Measurements from ENCODE around the gene NDFIP1.

The NDFIP1 gene

DNA sequence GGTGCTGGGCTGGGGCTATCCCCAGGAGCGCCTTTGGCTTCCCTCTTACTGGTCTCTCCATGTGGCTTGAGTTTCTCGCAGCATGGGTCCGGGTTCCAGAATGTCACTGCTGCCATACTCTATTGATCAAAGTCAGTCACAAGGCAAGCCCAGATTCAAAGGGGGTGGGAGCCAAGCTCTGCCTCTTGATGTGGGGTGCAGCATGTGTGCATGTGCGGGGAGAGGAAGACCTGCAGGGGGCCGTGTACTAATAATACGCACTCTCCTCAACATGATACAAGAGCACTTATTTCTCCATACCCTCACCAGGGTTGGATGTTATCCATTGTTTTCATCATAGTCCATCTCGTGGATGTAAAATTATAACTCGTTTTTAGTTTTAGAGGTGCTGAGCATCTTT lies 81.2 kb downstream of the NDFIP1 start:
- no peak for DNase-seq (ENCODE audit: low read depth in 2 of 2)

DNA sequence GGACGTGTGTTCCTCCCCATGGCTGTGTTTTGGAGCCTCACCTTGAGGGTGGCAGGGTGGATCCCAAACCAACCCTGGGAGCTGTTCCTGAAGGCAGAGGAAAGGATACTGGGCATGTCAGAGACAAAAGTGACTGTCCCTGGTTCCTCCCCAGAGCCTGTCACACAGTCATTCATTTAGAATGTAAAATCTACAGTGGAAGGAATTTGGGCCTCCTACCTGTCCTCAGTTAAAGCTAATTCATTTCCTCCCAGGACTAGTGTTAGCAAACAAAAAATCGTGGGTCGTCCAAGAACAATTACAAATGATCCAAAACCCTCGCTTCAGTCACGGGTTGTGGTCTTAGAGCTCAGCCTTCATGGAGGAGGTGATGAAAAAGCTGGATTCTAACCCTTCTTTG lies 83.2 kb downstream of the NDFIP1 start:
- DNase-seq (ENCODE audit: low read depth in 2 of 2) = no peak

DNA sequence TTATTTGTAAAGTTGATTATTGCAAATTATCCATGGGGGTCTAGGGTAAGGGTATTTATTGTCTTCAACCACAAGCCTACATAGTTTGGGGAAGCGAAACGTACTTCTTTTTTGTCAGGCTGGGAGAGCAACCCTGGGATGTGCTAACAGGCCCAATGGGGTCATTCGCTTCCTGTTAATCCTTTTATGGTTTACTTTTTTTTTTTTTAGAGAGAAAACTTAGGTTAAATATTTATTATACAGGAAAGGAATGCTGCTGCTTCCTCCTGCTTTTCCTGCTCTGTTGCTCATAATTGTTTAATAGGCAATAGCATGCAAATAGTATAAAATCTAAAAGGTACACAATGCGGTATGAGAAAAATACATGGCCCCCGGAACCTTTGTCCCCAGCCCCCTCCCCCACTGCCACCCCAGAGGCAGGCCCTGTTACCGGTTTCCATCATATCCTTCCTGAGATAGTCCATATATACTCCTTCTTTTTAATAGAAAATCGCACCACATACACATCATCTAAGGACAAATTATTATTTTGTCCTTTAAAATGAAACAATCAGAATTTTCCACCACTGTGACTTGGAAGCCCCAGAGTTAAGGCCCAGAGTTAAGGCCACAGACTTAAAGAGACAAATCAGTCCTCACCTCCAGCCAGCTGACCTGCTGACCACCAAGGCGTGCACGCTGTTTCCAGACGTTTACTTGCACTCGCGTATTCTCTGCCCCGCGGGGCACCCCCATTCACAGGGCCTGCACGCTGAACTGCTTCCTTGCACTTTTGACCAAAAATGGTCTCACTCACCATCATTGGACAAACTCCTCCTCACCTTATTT lies 83.9 kb downstream of the NDFIP1 start:
- no peak for DNase-seq (ENCODE audit: low read depth in 2 of 2)

DNA sequence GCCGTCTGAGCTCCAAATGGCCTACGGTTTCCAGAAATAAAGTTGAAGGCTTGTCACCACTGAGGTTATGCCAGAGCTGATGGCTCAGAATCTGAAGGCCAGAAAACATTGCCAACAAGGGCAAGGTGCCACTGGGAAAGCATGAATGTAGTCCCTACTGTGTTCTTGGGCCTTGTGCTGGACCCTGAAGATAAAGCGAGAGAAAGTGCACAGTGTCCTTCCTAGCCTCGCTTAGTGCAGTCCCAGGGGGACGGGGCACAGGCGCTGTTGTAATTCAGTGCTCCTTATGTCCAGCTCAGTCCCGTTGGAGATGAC lies 84.5 kb downstream of the NDFIP1 start:
- DNase-seq (ENCODE audit: low read depth in 2 of 2) = no peak

DNA sequence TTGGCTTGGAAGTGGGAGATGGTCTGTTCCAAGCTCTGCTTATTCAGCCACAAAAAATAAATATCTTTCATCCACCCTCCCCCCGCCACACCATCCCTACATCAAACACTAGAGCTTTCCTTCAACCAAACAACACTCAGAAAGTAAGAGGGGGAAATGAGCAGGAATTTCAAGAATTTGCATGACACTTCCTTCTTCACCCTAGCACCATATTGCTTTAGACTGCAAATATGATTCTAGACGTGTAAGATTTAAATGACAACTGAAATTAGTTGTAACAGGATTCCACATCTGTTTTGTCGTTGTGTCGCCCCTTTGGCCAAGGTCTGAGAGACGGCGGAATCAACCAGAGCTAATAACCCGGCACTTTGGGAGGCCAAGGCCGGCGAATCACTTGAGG lies 88.5 kb downstream of the NDFIP1 start:
- no peak for DNase-seq (ENCODE audit: low read depth in 2 of 2)

DNA sequence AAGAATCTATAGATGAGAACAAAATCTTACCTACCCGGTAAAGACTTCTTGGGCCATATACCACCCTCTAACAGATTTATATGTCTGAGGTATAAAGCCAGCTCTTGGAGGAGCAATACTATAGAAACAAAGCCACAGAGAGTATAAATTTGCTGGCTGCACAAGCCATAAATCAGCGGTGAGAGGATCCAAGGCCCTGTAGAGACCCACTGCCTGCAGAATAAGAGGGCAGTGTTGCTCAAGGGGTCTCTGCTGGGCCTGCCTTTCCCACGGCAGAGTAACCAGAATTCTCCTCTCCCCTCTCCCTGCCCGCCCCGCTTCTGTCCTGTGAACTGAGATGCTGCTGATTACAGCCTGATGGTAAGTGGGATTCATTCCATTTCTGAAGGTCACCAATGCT lies 89.2 kb downstream of the NDFIP1 start:
- no peak for DNase-seq (ENCODE audit: low read depth in 2 of 2)

DNA sequence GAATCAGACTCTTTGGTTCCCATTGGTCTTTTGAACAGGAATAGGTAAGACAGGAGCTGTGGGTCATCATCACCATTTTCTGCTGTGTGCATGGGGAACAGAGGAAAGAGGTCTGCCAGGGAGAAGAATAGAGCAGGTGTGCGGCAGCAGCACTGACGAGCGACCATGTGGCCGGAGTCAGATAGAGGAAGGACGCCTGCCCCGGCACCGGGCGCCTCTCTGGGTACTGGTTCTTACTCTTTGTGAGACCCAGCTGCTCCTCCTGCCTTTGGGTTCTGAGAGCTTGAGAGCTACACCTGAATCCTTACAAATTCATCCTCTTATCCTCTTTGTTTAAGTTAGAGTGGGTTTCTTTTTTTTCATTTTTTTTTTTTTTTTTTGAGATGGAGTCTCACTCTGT lies 90.8 kb downstream of the NDFIP1 start:
- no peak for DNase-seq (ENCODE audit: low read depth in 2 of 2)

DNA sequence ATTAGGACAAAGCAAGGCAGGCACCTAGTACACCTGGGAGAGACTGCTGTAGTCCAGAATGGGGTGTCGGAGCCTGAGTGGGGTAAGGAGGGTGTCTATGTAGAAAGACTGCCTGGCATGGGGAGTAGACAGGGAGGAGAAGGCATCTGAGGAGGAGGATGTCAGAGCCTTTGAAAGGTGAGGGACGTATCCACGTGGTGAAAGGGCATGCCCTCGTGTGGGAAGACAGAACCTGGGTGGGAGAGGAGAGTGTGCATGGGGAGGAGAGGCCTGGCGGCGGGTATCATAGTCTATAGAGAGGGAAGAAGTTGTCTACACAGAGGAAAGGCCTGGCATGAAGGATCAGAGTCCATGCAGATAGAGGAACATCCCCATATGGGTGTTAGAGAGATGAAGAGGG lies 91.8 kb downstream of the NDFIP1 start:
- DNase-seq (ENCODE audit: low read depth in 2 of 2) = no peak

DNA sequence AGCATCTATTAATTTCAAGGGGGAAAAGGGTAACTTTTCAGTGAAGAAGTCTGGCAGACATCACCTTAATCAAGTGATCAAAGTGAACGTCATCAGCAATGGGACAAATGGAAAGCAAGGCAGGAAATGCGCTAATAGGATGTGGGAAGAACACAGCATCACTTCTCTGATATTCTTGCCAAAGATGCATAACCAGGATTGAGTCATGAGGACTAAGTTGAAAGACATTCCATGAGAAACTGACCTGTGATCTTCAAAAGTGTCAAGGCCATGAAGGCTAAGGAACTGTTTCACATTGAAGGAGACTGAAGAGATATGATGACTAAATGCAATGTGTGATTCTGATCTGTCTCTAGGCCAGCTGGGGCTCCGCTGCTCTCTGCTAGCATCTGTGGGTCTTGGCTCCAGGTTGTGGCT lies 92.9 kb downstream of the NDFIP1 start:
- no peak for DNase-seq (ENCODE audit: low read depth in 2 of 2)

DNA sequence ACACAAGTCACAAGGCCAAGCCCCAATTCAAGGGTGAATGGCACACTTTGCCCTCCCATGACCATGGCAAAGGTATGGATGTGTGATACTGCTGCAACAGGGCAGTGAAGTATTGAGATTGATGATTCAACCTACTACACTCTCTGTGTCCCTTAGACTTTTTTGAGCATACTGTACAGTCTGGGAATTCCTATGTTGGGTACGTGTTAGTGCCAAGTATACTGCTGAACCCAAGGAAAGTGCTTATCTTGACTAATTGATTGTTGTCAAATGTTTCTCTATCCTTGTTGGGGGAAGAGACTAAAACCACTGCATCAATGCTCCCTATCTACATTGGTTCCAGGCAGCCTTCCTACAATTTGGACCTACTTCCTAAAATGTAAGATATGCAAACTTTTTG lies 93.7 kb downstream of the NDFIP1 start:
- no peak for DNase-seq (ENCODE audit: low read depth in 2 of 2)
